Brain microvascular endothelial cell (primary cell): ENCODE results near the gene VMAC.
A peak's percentile ranks its signal among the peaks of the same experiment; 100 is the strongest.

Experiments
- DNase-seq: peaks from one replicate; pipeline ENCODE4 v3.0.0-alpha.2; 2020
- H3K27ac ChIP-seq: fragments of 250-450 bp; sonication (Bioruptor Pico); 2 replicates; pipeline ENCODE4 v1.5.1; 2020; ENCODE audit warnings: mild to moderate bottlenecking, moderate library complexity
- H3K27me3 ChIP-seq: fragments of 250-450 bp; sonication (Bioruptor Pico); replicated peaks from 2 replicates; pipeline ENCODE4 v1.5.1; 2020; ENCODE audit warnings: mild to moderate bottlenecking
- H3K36me3 ChIP-seq: fragments of 250-450 bp; sonication (Bioruptor Pico); replicated peaks from 2 replicates; pipeline ENCODE4 v1.5.1; 2020; ENCODE audit warnings: mild to moderate bottlenecking
- H3K4me3 ChIP-seq: 2 replicates; pipeline ENCODE4 v1.5.1; 2011; ENCODE audit warnings: low read depth, mild to moderate bottlenecking, control low read depth, low read length, moderate library complexity
- CTCF ChIP-seq: IDR thresholded peaks from 2 replicates; pipeline ENCODE4 v1.5.1; 2011; ENCODE audit warnings: low read depth, mild to moderate bottlenecking, moderate library complexity, low read length, control low read depth, inconsistent platforms; ENCODE audit errors: missing control alignments
- in situ Hi-C: cut with HindIII; loops from 2 replicates; pipeline ENCODE4 v1.10.0; 2017; ENCODE audit warnings: low sequenced_read_pairs, low pct_ligation_motif_present

VMAC gene

GRCh38 chr19:5903624-5904351 lies 884 bp upstream of the VMAC start, which contains the start of gene NDUFA11:
Gene NDUFA11 (minus strand): TSS chr19:5903790. CDS start chr19:5903708, 82 bp downstream.
- Histone ChIP-seq H3K36me3 (peaks cover 7% of the 10 kb centered on the region), H3K27ac (peak within 1 kb of the TSS; percentile 95), H3K4me3 (peak within 1 kb of the TSS; percentile 99), H3K27me3 (no peaks in the 10 kb centered on the region)
- no peak for TF ChIP-seq CTCF
- peak; percentile 99 for DNase-seq
- in situ Hi-C loops: no loop called here

GRCh38 chr19:5905114-5905778 lies 574 bp downstream of the VMAC start:
- H3K27me3 ChIP-seq: no peaks in the 10 kb centered on the region
- no peak for TF ChIP-seq CTCF
- peak overlapping the region; percentile 99 for H3K4me3 ChIP-seq
- in situ Hi-C loops: no loop called here
- peaks cover 7% of the 10 kb centered on the region for H3K36me3 ChIP-seq
- no peak for DNase-seq
- H3K27ac ChIP-seq: peak overlapping the region; percentile 42

GRCh38 chr19:5907241-5907640 lies 2.6 kb downstream of the VMAC start:
- Histone ChIP-seq H3K27ac (no peak overlapping the region), H3K4me3 (no peak overlapping the region), H3K36me3 (peaks cover 5% of the 10 kb centered on the region), H3K27me3 (no peaks in the 10 kb centered on the region)
- no peak for DNase-seq
- in situ Hi-C loops: no loop called here
- no peak for TF ChIP-seq CTCF

- Histone ChIP-seq H3K27ac (no peak overlapping the region), H3K27me3 (no peaks in the 10 kb centered on the region), H3K36me3 (peaks cover 5% of the 10 kb centered on the region), H3K4me3 (no peak overlapping the region)
- DNase-seq: no peak
- in situ Hi-C loops: no loop called here
- no peak for TF ChIP-seq CTCF
Observed at GRCh38 chr19:5908773-5909442, 4.2 kb downstream of the VMAC start.

GRCh38 chr19:5910638-5910907 lies 5.9 kb downstream of the VMAC start:
- no peak for TF ChIP-seq CTCF
- Histone ChIP-seq H3K4me3 (no peak overlapping the region), H3K27me3 (no peaks in the 10 kb centered on the region), H3K36me3 (peaks cover 13% of the 10 kb centered on the region), H3K27ac (no peak overlapping the region)
- in situ Hi-C loops: no loop called here
- no peak for DNase-seq
